ENCODE results near the gene MTHFD2.

Gene MTHFD2

DNA sequence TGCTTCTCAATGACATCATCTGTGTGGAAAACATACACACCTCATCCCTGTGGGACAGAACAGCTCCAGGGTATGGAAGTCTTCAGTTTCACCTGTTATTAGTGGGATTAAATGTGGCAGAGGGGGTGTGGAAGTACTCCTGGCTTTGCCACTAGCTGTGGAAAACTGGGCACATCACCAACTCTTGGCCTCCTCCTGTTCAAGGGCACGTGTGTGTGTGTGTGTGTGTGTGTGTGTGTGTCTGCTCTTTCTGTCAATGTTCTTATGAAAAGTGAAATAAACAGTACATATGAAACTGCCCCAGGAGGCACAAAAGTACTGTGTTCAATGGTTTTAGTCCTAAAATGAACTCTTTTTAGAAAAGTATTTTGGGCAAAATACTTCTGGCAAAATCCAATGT, 65.9 kb downstream of the MTHFD2 start:
- DNase-seq (ENCODE audit: low read depth, low spot score), result no peak

GRCh38 chr2:74267068-74267467, 68.7 kb downstream of the MTHFD2 start:
- DNase-seq (ENCODE audit: low read depth, low spot score), result no peak
